Gastroesophageal sphincter (tissue), 3 donors: ENCODE results near the gene STOML2.

ENCODE experiments used
- CTCF ChIP-seq, 4 experiments: fragments of 200-600 bp in 2 of 4; fragments of 450-650 bp in 2 of 4; sonication (generic) in 1 of 4; IDR thresholded peaks; one replicate each; pipeline ENCODE4 v1.5.1; 2017 to 2019; ENCODE audit warnings: antibody characterized with exemption in 4 of 4, mild to moderate bottlenecking in 2 of 4, moderate library complexity in 2 of 4
- EP300 ChIP-seq: sonication (generic); formaldehyde crosslinking; IDR thresholded peaks from one replicate; pipeline ENCODE4 v1.6.1; 2017; ENCODE audit warnings: antibody characterized with exemption, mild to moderate bottlenecking
- POLR2A ChIP-seq, 2 donors: fragments of 450-650 bp; IDR thresholded peaks; one replicate each; pipeline ENCODE4 v1.6.1; 2017; ENCODE audit warnings: antibody characterized with exemption in 2 of 2, mild to moderate bottlenecking in 2 of 2, moderate library complexity in 1 of 2
- POLR2AphosphoS5 ChIP-seq: sonication (generic); formaldehyde crosslinking; IDR thresholded peaks from one replicate; pipeline ENCODE4 v1.6.1; 2017; ENCODE audit warnings: antibody characterized with exemption

- TF ChIP-seq CTCF (IDR thresholded peaks at IDR 0.05) (no peak), POLR2A (IDR thresholded peaks at IDR 0.05) (no peak), POLR2AphosphoS5 (no peak), EP300 (no peak)
Observed at GRCh38 chr9:35116539-35116897, 13.6 kb upstream of the STOML2 start.
